Esophagus muscularis mucosa (tissue), 4 donors: ENCODE results near the gene PPP1R1B. TPM values are rescaled to one million over a fixed set of nuclear protein-coding genes. Genes with fewer than 3 reads are reported as not detected.
A peak's percentile ranks its signal among the peaks of the same experiment; 100 is the strongest.

ENCODE experiments used
- DNase-seq: peaks from one replicate; pipeline ENCODE4 v3.0.0-alpha.2; 2017; ENCODE audit errors: extremely low spot score
- H3K27ac ChIP-seq, 4 donors: fragments of 200-600 bp; sonication (generic); replicated peaks in 1 of 4; 1 replicate in 3 of 4; 2 replicates in 1 of 4; pipeline ENCODE4 v1.5.1; 2016 to 2019; ENCODE audit warnings: mild to moderate bottlenecking in 1 of 4
- H3K27me3 ChIP-seq, 4 donors: fragments of 200-600 bp; sonication (generic); one replicate each; pipeline versions ENCODE4 v1.5.1 to v1.6.0; 2016 to 2019
- H3K36me3 ChIP-seq, 4 donors: fragments of 200-600 bp; sonication (generic); one replicate each; pipeline ENCODE4 v1.5.1; 2016 to 2019
- H3K4me1 ChIP-seq, 4 donors: fragments of 200-600 bp; sonication (generic); one replicate each; pipeline ENCODE4 v1.5.1; 2016 to 2019
- H3K4me3 ChIP-seq, 4 donors: fragments of 200-600 bp; sonication (generic); 1 replicate in 2 of 4; 2 replicates in 2 of 4; pipeline ENCODE4 v1.5.1; 2016 to 2019; ENCODE audit warnings: mild to moderate bottlenecking in 4 of 4, moderate library complexity in 1 of 4
- H3K9me3 ChIP-seq, 4 donors: fragments of 200-600 bp; sonication (generic); 1 replicate in 3 of 4; 2 replicates in 1 of 4; pipeline ENCODE4 v1.5.1; 2016 to 2019
- CTCF ChIP-seq, 3 experiments: fragments of 200-600 bp in 2 of 3; fragments of 450-650 bp in 1 of 3; sonication (generic) in 2 of 3; IDR thresholded peaks; one replicate each; pipeline ENCODE4 v1.5.1; 2017 to 2019; ENCODE audit warnings: antibody characterized with exemption in 3 of 3, mild to moderate bottlenecking in 2 of 3, moderate library complexity in 1 of 3
- EP300 ChIP-seq: sonication (generic); formaldehyde crosslinking; IDR thresholded peaks from one replicate; pipeline ENCODE4 v1.6.1; 2017; ENCODE audit warnings: antibody characterized with exemption
- POLR2A ChIP-seq: fragments of 450-650 bp; IDR thresholded peaks from one replicate; pipeline ENCODE4 v1.6.1; 2017; ENCODE audit warnings: antibody characterized with exemption, moderate library complexity, mild to moderate bottlenecking, low read depth
- POLR2AphosphoS5 ChIP-seq, 2 donors: sonication (generic); formaldehyde crosslinking; IDR thresholded peaks; one replicate each; pipeline ENCODE4 v1.6.1; 2017; ENCODE audit warnings: antibody characterized with exemption in 2 of 2
- WGBS: methylation state at CpG from one replicate; pipeline ENCODE4 v1.1.5; 2018; 5-methylcytosine and 5-hydroxymethylcytosine counted together
- intact Hi-C: fragments of 100-400 bp; cut with DNase I; formaldehyde crosslinking; loops from one replicate; pipeline ENCODE4 v1.15.1; 2023
- total RNA-seq, 4 donors: library from RNA; depleted of rRNA; stranded (reverse); fragments of >200 nt; gene quantifications; one replicate each; pipeline versions ENCODE4 v1.1.0 to v1.2.1, GENCODE V29; 2016

The PPP1R1B gene
- total RNA-seq, 4 donors from 2014 or later, result 4.9 to 14.8 (median 9.8) TPM

DNA sequence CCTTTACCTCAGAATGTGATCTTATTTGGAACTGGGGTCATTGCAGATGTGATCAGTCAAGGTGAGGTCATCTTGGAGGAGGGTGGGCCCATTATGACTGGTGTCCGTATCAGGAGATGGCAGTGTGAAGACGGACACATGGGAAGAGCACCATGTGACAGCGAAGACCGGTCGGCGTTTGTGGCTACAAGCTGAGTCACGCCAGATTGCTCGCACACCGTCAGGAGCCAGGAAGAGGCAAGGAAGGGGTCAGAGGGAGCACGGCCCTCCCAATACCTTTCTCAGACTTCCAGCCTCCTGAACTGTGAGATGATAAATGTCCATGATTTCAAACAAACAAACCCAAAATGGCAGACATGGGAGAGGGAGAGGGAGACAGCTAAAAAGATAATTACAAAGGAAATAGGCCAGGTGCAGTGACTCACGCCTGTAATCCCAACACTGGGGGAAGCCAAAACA, 23.4 kb downstream of the PPP1R1B start:
- Histone ChIP-seq H3K27ac (no peak overlapping the region), H3K4me1 (peaks cover 18 to 32% (median 31%) of the 10 kb centered on the region in 4 donors), H3K36me3 (peaks cover 0 to 27% (median 3%) of the 10 kb centered on the region in 4 donors), H3K27me3 (no peaks in the 10 kb centered on the region), H3K9me3 (no peaks in the 10 kb centered on the region), H3K4me3 (no peak overlapping the region)
- DNase-seq, result no peak
- TF ChIP-seq CTCF (IDR thresholded peaks at IDR 0.05), result no peak
- no peak for TF ChIP-seq POLR2A
- TF ChIP-seq POLR2AphosphoS5 (IDR thresholded peaks at IDR 0.05), result no peak
- TF ChIP-seq EP300, result no peak
- WGBS, result 89% methylated on average over 11 of the region's 11 CpGs
- intact Hi-C loops, result no loop called here

DNA sequence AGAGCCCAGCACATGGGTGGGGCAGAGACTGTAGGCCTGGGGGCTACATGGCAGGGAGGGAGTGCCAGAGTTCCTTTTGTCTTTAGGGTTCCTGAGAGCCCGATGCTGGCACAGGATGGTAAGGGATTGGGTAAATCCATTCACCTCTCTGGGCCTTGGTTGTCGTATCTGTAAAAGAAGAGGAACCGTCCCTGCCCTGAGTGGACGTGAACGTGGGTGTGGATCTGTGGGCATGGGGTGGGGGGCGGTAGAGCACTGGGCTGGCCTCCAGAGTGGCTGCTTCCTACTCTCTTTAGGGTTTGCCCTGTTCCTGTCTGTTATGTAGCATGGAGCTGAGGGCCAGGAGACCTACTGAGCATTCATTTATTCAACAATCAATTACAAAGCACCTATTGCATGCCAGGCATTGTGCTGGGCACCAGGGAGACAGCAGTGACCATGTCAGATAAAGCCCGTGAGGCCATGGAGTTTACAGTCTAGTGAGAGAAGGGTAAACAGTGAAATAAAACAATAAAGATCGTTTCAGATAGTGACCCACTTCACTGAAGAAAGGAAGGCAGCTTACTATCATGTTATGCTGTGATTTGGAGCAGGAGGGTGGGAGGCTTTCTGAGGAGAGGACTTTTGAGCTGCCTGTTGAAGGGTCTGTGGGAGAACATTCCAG, 25.3 kb downstream of the PPP1R1B start:
- DNase-seq, result no peak
- H3K9me3 ChIP-seq, result no peaks in the 10 kb centered on the region
- peak overlapping the region in 3 of 4 donors; percentile 28 to 61 (median 35) for H3K27ac ChIP-seq
- H3K4me1 ChIP-seq, result peaks cover 18 to 33% (median 29%) of the 10 kb centered on the region in 4 donors
- TF ChIP-seq POLR2A, result no peak
- H3K27me3 ChIP-seq, result no peaks in the 10 kb centered on the region
- intact Hi-C loops, result no loop called here
- peaks cover 0 to 42% (median 15%) of the 10 kb centered on the region in 4 donors for H3K36me3 ChIP-seq
- H3K4me3 ChIP-seq, result no peak overlapping the region
- 70% methylated on average over 8 of the region's 8 CpGs for WGBS

GRCh38 chr17:39652587-39653315, 26.0 kb downstream of the PPP1R1B start:
- intact Hi-C loops, result no loop called here
- TF ChIP-seq EP300 (no peak), POLR2A (no peak), CTCF (IDR thresholded peaks at IDR 0.05) (no peak)
- Histone ChIP-seq H3K4me1 (peaks cover 15 to 29% (median 27%) of the 10 kb centered on the region in 4 donors), H3K9me3 (no peaks in the 10 kb centered on the region), H3K27ac (peak overlapping the region; percentile 34 to 61 (median 36)), H3K36me3 (peaks cover 3 to 49% (median 21%) of the 10 kb centered on the region in 4 donors), H3K4me3 (peak overlapping the region in 2 of 4 donors; percentile 16 to 27), H3K27me3 (no peaks in the 10 kb centered on the region)
- WGBS, result 73% methylated on average over 7 of the region's 7 CpGs
- DNase-seq, result no peak

GRCh38 chr17:39653316-39653661, 26.5 kb downstream of the PPP1R1B start:
- no peaks in the 10 kb centered on the region for H3K27me3 ChIP-seq
- DNase-seq, result no peak
- H3K9me3 ChIP-seq, result no peaks in the 10 kb centered on the region
- intact Hi-C loops, result no loop called here
- H3K36me3 ChIP-seq, result peaks cover 5 to 55% (median 25%) of the 10 kb centered on the region in 4 donors
- WGBS, result 86% methylated on average over 6 of the region's 12 CpGs
- H3K4me3 ChIP-seq, result peak overlapping the region in 3 of 4 donors; percentile 1 to 27 (median 16)
- peak overlapping the region; percentile 34 to 61 (median 36) for H3K27ac ChIP-seq
- H3K4me1 ChIP-seq, result peaks cover 15 to 34% (median 29%) of the 10 kb centered on the region in 4 donors
- TF ChIP-seq POLR2A, result no peak
- TF ChIP-seq EP300, result no peak
- TF ChIP-seq CTCF (IDR thresholded peaks at IDR 0.05), result no peak
- no peak for TF ChIP-seq POLR2AphosphoS5 (IDR thresholded peaks at IDR 0.05)

- peaks cover 8 to 60% (median 29%) of the 10 kb centered on the region in 4 donors for H3K36me3 ChIP-seq
- H3K27me3 ChIP-seq, result no peaks in the 10 kb centered on the region
- no peak for DNase-seq
- peak; percentile 52 to 83 (median 64) for TF ChIP-seq CTCF (IDR thresholded peaks at IDR 0.05)
- no peak for TF ChIP-seq POLR2A
- intact Hi-C loops, result no loop called here
- H3K9me3 ChIP-seq, result no peaks in the 10 kb centered on the region
- peaks cover 17 to 38% (median 31%) of the 10 kb centered on the region in 4 donors for H3K4me1 ChIP-seq
- 72% methylated on average over 14 of the region's 14 CpGs for WGBS
- peak overlapping the region; percentile 1 to 27 (median 10) for H3K4me3 ChIP-seq
- peak overlapping the region in 3 of 4 donors; percentile 34 to 61 (median 38) for H3K27ac ChIP-seq
These were observed 27.0 kb downstream of the PPP1R1B start for GRCh38 chr17:39653662-39654331.
